OCI-LY7 (cell line): ENCODE results near the gene DNAH17. TPM values are rescaled to one million over a fixed set of nuclear protein-coding genes. Genes with fewer than 3 reads are reported as not detected.

Experiments
- BruUV-seq: library from RNA; stranded (reverse); fragments of 400-500 nt; replicated peaks from 2 replicates; lab custom pipeline; 2021; lab: Mats Ljungman, UMichigan
- CTCF ChIA-PET: fragments of 300-600 bp; sonication (Branson Sonifier 250); formaldehyde crosslinking; loops from one replicate; lab custom pipeline; 2022; ENCODE audit warnings: antibody characterized with exemption; ENCODE audit not compliant: unreplicated experiment; lab: Charles Lee
- POLR2A ChIA-PET: fragments of 300-600 bp; sonication (Branson Sonifier 250); formaldehyde crosslinking; loops from one replicate; lab custom pipeline; 2022; ENCODE audit warnings: antibody characterized with exemption; lab: Charles Lee
- DNase-seq: peaks from one replicate; pipeline ENCODE4 v3.0.0-alpha.2; 2015; ENCODE audit warnings: low spot score
- H2AFZ ChIP-seq: fragments of 200-600 bp; sonication (generic), shearing (Covaris generic); 2 replicates; pipeline ENCODE4 v1.6.1; 2014; ENCODE audit warnings: mild to moderate bottlenecking, antibody characterized with exemption, low read length, moderate library complexity
- H3K27ac ChIP-seq: fragments of 200-600 bp; sonication (generic); 2 replicates; pipeline ENCODE4 v1.5.1; 2014; ENCODE audit warnings: mixed run types, low read depth, mild to moderate bottlenecking, moderate library complexity, low read length, inconsistent platforms; ENCODE audit not compliant: poor library complexity, severe bottlenecking
- H3K36me3 ChIP-seq: fragments of 200-600 bp; sonication (generic); 2 replicates; pipeline ENCODE4 v1.6.1; 2014; ENCODE audit warnings: mild to moderate bottlenecking, antibody characterized with exemption, low read length, moderate library complexity, mixed read lengths; ENCODE audit not compliant: insufficient read depth
- H3K4me1 ChIP-seq: fragments of 200-600 bp; sonication (generic); 2 replicates; pipeline ENCODE4 v1.5.1; 2014; ENCODE audit warnings: mild to moderate bottlenecking, low read length; ENCODE audit not compliant: insufficient read depth, poor library complexity, severe bottlenecking
- H3K4me2 ChIP-seq: fragments of 200-600 bp; sonication (generic); 2 replicates; pipeline ENCODE4 v1.6.1; 2014; ENCODE audit warnings: mild to moderate bottlenecking, low read length
- H3K4me3 ChIP-seq: fragments of 200-600 bp; sonication (generic); 2 replicates; pipeline ENCODE4 v1.5.1; 2014; ENCODE audit warnings: mild to moderate bottlenecking, low read depth, low read length; ENCODE audit not compliant: poor library complexity, severe bottlenecking
- H3K79me2 ChIP-seq: fragments of 200-600 bp; sonication (generic); 2 replicates; pipeline ENCODE4 v1.6.1; 2016; ENCODE audit warnings: low read depth, mild to moderate bottlenecking, low read length, moderate library complexity, mixed read lengths; ENCODE audit not compliant: insufficient read depth
- H3K9me2 ChIP-seq: fragments of 200-600 bp; sonication (generic); 2 replicates; pipeline ENCODE4 v1.6.1; 2016; ENCODE audit warnings: mild to moderate bottlenecking, low read length, mixed read lengths; ENCODE audit not compliant: insufficient read depth
- H3K9me3 ChIP-seq: fragments of 200-600 bp; sonication (generic); 2 replicates; pipeline ENCODE4 v1.6.1; 2014; ENCODE audit warnings: mild to moderate bottlenecking, mixed run types, low read length, mixed read lengths
- H4K20me1 ChIP-seq: fragments of 200-600 bp; sonication (generic); 2 replicates; pipeline ENCODE4 v1.6.1; 2014; ENCODE audit warnings: mild to moderate bottlenecking, antibody characterized with exemption, low read length, moderate library complexity, mixed read lengths; ENCODE audit not compliant: insufficient read depth
- EZH2phosphoT487 ChIP-seq: fragments of 200-600 bp; sonication (generic); IDR thresholded peaks from 2 replicates; pipeline ENCODE4 v1.6.1; 2018; ENCODE audit warnings: low read depth, borderline replicate concordance, mild to moderate bottlenecking, mixed run types, antibody characterized with exemption, low read length, moderate library complexity, mixed read lengths
- intact Hi-C: fragments of 100-400 bp; cut with micrococcal nuclease; formaldehyde crosslinking; loops from one replicate; pipeline ENCODE4 v1.10.0; 2022; ENCODE audit not compliant: unreplicated experiment
- total RNA-seq, 2 experiments: library from RNA; depleted of rRNA in 1 of 2; stranded (reverse); fragments of >200 nt in 1 of 2; shearing (Covaris generic) in 1 of 2; gene quantifications; 2 replicates each; pipeline ENCODE4 v1.2.3, GENCODE V29; 2014 to 2022
- TF ChIP-seq, protein P1 (sequence below): fragments of 200-600 bp; sonication (generic); conservative IDR thresholded peaks from 2 replicates; pipeline ENCODE4 v1.5.1; 2014; ENCODE audit warnings: mild to moderate bottlenecking, antibody characterized with exemption, low read length, moderate library complexity, mixed read lengths

DNAH17 gene
- total RNA-seq, 2 experiments from 2014 or later: 0.89 to 1.1 TPM

GRCh38 chr17:78530675-78531074 is 46.5 kb downstream of the DNAH17 start:
- no peaks in the 10 kb centered on the region for H4K20me1 ChIP-seq
- H3K27ac ChIP-seq: no peak overlapping the region
- H3K4me1 ChIP-seq: no peaks in the 10 kb centered on the region
- H3K9me2 ChIP-seq: no peaks in the 10 kb centered on the region
- POLR2A ChIA-PET: no interaction called here
- DNase-seq: no peak
- no peaks in the 10 kb centered on the region for H3K79me2 ChIP-seq
- H3K4me3 ChIP-seq: no peak overlapping the region
- CTCF ChIA-PET: no interaction called here
- intact Hi-C loops: no loop called here
- TF ChIP-seq, protein P1, sequence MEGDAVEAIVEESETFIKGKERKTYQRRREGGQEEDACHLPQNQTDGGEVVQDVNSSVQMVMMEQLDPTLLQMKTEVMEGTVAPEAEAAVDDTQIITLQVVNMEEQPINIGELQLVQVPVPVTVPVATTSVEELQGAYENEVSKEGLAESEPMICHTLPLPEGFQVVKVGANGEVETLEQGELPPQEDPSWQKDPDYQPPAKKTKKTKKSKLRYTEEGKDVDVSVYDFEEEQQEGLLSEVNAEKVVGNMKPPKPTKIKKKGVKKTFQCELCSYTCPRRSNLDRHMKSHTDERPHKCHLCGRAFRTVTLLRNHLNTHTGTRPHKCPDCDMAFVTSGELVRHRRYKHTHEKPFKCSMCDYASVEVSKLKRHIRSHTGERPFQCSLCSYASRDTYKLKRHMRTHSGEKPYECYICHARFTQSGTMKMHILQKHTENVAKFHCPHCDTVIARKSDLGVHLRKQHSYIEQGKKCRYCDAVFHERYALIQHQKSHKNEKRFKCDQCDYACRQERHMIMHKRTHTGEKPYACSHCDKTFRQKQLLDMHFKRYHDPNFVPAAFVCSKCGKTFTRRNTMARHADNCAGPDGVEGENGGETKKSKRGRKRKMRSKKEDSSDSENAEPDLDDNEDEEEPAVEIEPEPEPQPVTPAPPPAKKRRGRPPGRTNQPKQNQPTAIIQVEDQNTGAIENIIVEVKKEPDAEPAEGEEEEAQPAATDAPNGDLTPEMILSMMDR: no peak
- no peak for TF ChIP-seq EZH2phosphoT487
- H2AFZ ChIP-seq: no peak overlapping the region
- H3K36me3 ChIP-seq: no peaks in the 10 kb centered on the region
- H3K4me2 ChIP-seq: no peak overlapping the region
- BruUV-seq: no TSS peak
- no peaks in the 10 kb centered on the region for H3K9me3 ChIP-seq

DNA sequence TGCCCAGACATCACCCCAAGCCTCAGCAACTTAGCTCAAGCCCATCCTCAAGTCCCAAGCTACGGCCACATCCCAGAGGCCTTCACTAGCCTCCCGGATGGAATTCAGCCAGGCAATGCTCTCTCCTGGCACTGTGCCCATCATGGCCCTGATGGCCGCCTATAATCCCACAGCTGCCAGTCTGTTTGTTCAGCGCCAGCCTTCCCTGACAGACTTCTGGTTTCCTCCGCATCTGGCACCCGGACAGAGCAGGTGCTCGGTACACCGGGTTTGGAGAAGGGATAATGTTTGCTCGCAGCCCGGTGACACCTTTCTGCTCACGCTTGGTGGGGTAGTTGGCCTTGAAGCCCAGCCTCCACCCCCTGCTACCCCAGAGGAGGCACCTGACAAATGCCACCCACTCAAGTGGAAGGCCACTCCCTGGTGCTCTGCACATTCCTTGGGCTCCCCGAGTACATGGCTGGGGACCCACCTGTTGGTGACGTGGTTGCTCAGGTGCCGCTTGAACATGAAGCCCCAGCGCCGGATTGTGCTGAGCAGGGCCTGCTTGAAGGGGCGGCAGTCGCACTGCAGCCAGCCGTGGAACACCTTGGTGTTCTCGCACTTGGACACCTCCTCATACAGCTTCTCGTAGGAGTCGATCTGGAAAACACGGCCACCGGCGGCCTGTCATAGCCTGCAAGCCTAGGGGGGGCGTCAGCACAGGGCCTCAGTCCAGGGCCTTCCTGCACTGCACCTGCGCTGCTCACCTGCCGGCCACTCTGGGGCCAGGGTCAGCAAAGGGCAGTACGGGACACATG is 47.1 kb downstream of the DNAH17 start:
- no peaks in the 10 kb centered on the region for H3K79me2 ChIP-seq
- no peaks in the 10 kb centered on the region for H4K20me1 ChIP-seq
- no peak overlapping the region for H3K27ac ChIP-seq
- no peak for TF ChIP-seq EZH2phosphoT487
- TF ChIP-seq, protein P1: no peak
- no peaks in the 10 kb centered on the region for H3K9me2 ChIP-seq
- H3K9me3 ChIP-seq: no peaks in the 10 kb centered on the region
- no peak overlapping the region for H3K4me3 ChIP-seq
- no TSS peak for BruUV-seq
- H3K4me2 ChIP-seq: no peak overlapping the region
- no peaks in the 10 kb centered on the region for H3K36me3 ChIP-seq
- no peak for DNase-seq
- no peak overlapping the region for H2AFZ ChIP-seq
- ChIA-PET CTCF (no interaction called here), POLR2A (no interaction called here)
- no peaks in the 10 kb centered on the region for H3K4me1 ChIP-seq
- intact Hi-C loops: no loop called here

GRCh38 chr17:78529251-78529650 is 47.9 kb downstream of the DNAH17 start:
- no peaks in the 10 kb centered on the region for H3K36me3 ChIP-seq
- TF ChIP-seq, protein P1: no peak
- TF ChIP-seq EZH2phosphoT487: no peak
- no peak overlapping the region for H3K27ac ChIP-seq
- no peaks in the 10 kb centered on the region for H3K4me1 ChIP-seq
- POLR2A ChIA-PET: no interaction called here
- no peaks in the 10 kb centered on the region for H3K9me2 ChIP-seq
- H3K79me2 ChIP-seq: no peaks in the 10 kb centered on the region
- H4K20me1 ChIP-seq: no peaks in the 10 kb centered on the region
- intact Hi-C loops: no loop called here
- CTCF ChIA-PET: no interaction called here
- H3K4me2 ChIP-seq: no peak overlapping the region
- no peaks in the 10 kb centered on the region for H3K9me3 ChIP-seq
- no peak overlapping the region for H2AFZ ChIP-seq
- DNase-seq: no peak
- BruUV-seq: no TSS peak
- H3K4me3 ChIP-seq: no peak overlapping the region
